ENCODE results near the gene NFE2L3.

GRCh38 chr7:26167303-26167934, 15.4 kb downstream of the NFE2L3 start:
- no peak for TF ChIP-seq TAF1 (IDR thresholded peaks at IDR 0.05; ENCODE audit: low read depth, low read length)
- TF ChIP-seq PAX5 (IDR thresholded peaks at IDR 0.05; ENCODE audit: insufficient read depth, low read length, severe bottlenecking), result no peak
- TF ChIP-seq POLR2AphosphoS5 (IDR thresholded peaks at IDR 0.05; ENCODE audit: low read depth, low read length), result no peak

All from GM12891 (cell line).